Measurements from ENCODE around the gene CCR9.
"Not testable (repeated sequence)": the region's sequence is repeated elsewhere in the genome, so short reads cannot be mapped to it uniquely, and the experiment has no call there.

CCR9 gene, protein sequence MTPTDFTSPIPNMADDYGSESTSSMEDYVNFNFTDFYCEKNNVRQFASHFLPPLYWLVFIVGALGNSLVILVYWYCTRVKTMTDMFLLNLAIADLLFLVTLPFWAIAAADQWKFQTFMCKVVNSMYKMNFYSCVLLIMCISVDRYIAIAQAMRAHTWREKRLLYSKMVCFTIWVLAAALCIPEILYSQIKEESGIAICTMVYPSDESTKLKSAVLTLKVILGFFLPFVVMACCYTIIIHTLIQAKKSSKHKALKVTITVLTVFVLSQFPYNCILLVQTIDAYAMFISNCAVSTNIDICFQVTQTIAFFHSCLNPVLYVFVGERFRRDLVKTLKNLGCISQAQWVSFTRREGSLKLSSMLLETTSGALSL

DNA sequence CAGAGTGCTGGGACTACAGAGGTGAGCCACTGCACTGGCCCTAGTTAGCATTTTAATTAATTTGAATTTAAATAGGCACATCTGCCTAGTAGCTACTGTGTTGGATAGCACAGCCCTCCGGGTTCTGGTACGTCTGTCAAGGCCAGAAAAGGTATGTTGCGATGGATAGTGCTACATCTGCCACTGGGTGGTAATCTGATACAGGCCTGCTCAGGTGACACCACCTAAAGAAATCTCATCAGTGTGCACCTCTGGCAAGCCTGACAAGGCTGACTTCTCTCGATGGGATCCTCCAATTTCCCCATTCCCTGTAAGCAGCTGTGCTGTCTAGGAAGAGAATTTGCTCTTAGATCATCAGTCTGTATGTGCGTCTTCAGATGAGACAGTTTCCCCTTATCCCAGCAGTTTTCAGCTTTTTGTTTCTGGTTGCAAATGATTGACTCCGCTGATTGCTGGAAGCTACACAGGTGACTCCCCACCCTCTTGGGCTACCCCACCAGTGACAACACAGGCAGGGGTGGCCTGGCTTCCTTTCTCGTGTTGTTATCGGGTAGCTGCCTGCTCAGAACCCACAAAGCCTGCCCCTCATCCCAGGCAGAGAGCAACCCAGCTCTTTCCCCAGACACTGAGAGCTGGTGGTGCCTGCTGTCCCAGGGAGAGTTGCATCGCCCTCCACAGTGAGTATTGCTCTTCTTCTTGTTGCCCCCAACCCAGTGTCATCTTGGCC lies at the start of gene CCR9:
TSS of gene CCR9 (plus strand) at position 565 of the 727 bp plus-strand sequence. CDS start 8,391 bp downstream, outside the sequence.
- no peak for DNase-seq (ENCODE audit: low read depth)

- no peak for DNase-seq (ENCODE audit: low read depth)
Observed at GRCh38 chr3:45838466-45838865, 47.9 kb upstream of the CCR9 start.

GRCh38 chr3:45841420-45841756 lies 45.0 kb upstream of the CCR9 start:
- DNase-seq (ENCODE audit: low read depth) = no peak

GRCh38 chr3:45841757-45842491 lies 44.4 kb upstream of the CCR9 start, which contains the start of gene LZTFL1:
Gene LZTFL1, minus strand, starts transcription at chr3:45842119. Its CDS starts 128 bp downstream, at chr3:45841991.
- DNase-seq (ENCODE audit: low read depth) = peak; percentile 80

DNA sequence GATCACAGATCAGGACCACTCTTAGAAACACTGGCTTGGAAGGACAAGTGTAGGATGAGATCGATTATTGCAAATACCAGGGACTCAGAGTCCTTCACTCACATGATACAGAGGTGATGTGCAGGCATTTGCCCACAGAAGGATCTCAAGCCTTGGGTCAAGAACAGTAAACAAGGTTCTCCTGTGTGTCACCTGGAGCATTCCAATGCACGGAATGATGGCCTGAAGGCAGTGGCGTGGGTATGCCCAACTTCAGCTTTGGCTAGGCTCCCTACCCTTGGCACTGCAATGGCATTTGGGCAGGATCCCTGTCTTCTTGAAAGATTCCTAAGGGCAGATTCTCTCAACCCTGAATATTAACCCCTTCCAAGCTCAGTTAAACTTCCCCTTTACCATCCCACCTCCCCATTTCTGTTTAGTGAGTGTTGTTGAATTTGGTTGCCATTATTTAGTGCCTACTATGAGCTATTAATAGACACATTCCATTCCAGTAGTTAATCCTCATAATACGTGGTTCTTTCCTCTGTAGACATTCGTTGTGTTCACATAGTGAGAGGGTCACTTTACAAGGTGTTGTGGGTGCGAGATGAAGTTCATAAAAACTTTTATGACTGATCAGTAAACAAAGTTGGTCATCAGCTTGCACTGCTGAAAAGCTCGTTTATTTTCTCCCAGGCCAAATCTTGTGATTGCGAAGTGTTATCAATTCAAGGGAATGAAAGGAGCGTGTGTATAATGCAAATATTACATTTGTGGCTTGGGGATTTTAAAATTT lies 43.3 kb upstream of the CCR9 start:
- no peak for DNase-seq (ENCODE audit: low read depth)

GRCh38 chr3:45844616-45845015 lies 41.7 kb upstream of the CCR9 start:
- DNase-seq (ENCODE audit: low read depth) = no peak

GRCh38 chr3:45848392-45848791 lies 38.0 kb upstream of the CCR9 start:
- no peak for DNase-seq (ENCODE audit: low read depth)

DNA sequence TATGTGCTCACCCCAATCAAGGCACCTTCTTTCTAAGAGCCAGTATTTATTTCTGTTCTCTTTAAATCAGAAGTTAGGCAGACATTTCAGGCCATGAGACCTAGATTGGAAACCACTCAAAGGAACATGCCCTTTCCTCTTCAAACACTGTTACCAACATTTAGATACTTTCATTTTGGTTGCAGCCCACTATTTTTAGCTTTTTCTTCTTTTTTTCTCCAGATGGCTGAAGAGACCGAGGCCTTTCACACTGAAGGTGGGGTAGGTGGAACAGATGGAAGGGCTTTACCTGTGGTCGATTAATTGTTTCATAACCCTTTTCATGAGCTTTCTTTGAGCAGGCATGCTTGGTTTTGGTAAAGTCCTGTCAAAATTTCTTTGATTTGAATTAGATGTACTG lies 33.5 kb upstream of the CCR9 start:
- no peak for DNase-seq (ENCODE audit: low read depth)

DNA sequence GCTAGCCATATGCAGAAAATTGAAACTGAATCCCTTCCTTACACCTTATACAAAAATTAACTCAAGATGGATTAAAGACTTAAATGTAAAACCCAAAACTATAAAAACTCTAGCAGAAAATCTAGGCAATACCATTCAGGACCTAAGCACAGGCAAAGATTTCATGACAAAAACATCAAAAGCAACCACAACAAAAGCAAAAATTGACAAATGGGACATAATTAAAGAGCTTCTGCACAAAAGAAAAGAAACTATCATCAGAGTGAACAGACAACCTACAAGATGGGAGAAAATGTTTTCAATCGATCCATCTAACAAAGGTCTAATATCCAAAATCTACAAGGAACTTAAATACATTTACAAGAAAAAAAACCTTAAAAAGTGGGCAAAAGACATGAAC lies 30.0 kb upstream of the CCR9 start:
- DNase-seq (ENCODE audit: low read depth) = not testable (repeated sequence)

DNA sequence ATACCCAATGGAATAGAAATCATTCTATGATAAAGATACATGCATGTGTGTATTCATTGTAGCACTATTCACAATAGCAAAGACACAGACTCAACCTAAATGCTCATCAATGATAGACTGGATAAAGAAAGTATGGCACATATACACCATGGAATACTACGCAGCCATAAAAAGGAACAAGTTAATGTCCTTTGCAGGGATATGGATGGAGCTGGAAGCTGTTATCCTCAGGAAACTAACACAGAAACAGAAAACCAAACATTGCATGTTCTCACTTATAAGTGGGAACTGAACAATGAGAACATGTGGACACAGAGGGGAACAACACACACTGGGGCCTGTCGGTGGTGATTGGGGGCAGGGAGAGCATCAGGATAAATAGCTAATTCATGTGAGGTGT lies 29.3 kb upstream of the CCR9 start:
- DNase-seq (ENCODE audit: low read depth) = not testable (repeated sequence)

GRCh38 chr3:45858809-45859543 lies 27.4 kb upstream of the CCR9 start:
- DNase-seq (ENCODE audit: low read depth) = no peak

DNA sequence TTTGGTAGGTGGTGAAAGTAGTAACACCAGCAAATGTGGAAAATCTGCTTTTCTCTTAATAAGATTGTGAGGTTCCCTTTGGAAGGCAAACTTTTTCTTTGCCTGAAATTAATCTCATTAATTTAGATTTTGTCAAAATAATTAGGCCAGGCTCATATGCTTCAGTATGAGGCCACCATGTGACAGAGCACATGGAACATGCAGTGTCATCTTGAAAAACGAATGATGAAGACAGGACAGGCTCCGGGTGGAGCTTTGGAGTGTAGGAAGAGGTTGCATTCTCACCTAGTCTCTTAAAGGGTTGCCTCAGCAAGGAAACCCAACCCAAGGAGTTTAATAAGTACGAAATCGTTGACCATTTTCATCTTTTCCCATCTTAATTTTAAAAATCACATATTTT lies 25.9 kb upstream of the CCR9 start:
- no peak for DNase-seq (ENCODE audit: low read depth)

- DNase-seq (ENCODE audit: low read depth) = no peak
Observed at GRCh38 chr3:45861043-45861719, 25.2 kb upstream of the CCR9 start.

GRCh38 chr3:45864760-45865519 lies 21.4 kb upstream of the CCR9 start:
- DNase-seq (ENCODE audit: low read depth) = no peak

- no peak for DNase-seq (ENCODE audit: low read depth)
Observed at GRCh38 chr3:45865563-45865962, 20.8 kb upstream of the CCR9 start.

DNA sequence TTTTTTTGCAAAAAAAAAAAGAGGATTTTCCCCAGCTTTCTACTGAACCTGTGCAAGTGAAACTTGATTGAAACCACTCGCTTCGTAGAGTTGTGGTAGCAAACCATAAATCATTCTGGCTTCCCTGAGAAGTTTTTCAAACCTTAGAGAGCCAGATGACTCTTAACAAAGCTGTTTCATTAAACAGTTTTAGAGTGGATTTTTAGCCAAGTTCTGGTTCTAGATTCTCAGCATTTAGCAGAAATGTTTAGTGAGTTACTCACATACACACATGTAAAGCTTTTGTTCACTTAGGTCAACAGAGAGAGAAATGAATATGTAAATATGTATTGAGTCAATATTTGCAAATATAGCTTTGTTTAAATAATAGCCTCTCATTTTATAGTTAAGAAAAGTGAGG lies 18.1 kb upstream of the CCR9 start:
- DNase-seq (ENCODE audit: low read depth) = no peak

GRCh38 chr3:45868650-45869049 lies 17.7 kb upstream of the CCR9 start:
- no peak for DNase-seq (ENCODE audit: low read depth)

- DNase-seq (ENCODE audit: low read depth) = no peak
Observed at GRCh38 chr3:45869638-45870037, 16.7 kb upstream of the CCR9 start.

- DNase-seq (ENCODE audit: low read depth) = peak; percentile 35
Observed at GRCh38 chr3:45870099-45870498, 16.2 kb upstream of the CCR9 start.

GRCh38 chr3:45871780-45872179 lies 14.6 kb upstream of the CCR9 start:
- DNase-seq (ENCODE audit: low read depth) = no peak

Data from stimulated activated CD8-positive, alpha-beta memory T cell treated with anti-CD3 and anti-CD28 coated beads, Interleukin-15, amount 100 ng/mL, for 1 hour (primary cell).